ENCODE measurements around the gene PLEKHH3.

DNA sequence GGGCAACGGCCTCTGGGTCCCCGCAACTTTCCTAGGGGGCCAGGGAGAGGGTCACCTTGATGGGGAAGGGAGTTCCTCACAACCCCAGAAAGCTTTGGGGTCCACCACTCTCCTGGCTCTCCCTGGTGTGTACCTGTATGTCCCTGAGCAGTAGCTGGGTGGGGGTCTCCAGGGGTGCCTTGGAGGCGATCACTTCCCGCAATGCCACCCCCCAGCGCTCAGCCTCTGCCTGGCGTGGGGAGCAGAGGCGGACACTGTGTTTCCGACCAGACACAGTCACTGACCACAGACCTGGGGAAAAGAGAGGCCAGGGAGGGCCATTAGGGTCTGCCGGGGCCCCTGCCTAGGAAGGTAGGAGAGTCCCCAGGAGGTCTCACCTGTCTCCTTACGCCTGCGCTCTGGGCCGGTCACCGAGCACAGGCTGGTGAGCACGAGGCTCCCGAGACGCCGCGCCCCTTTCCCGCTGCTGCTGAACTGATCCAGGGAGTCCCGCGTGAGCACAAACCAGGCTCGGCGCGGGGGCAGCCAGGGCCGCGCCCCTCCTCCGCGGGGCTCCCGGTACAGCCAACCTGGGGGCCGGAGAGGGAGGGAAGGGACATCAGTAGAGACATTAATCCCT, 3.4 kb downstream of the PLEKHH3 start:
- no peak for TF ChIP-seq SUZ12 (IDR thresholded peaks at IDR 0.05; ENCODE audit: extremely low read depth, insufficient read depth, insufficient read length)
- TF ChIP-seq ZNF274 (IDR thresholded peaks at IDR 0.05; ENCODE audit: low read depth, low read length) = no peak
- no peak for TF ChIP-seq YY1 (IDR thresholded peaks at IDR 0.05; ENCODE audit: insufficient read depth, insufficient read length)
